NT2/D1 (cell line): Measurements from ENCODE around the gene RAB11FIP4.

Experiments
- SUZ12 ChIP-seq: IDR thresholded peaks from 2 replicates; pipeline ENCODE4 v1.6.1; 2011; ENCODE audit not compliant: insufficient read length, insufficient read depth; ENCODE audit errors: extremely low read depth
- ZNF274 ChIP-seq: IDR thresholded peaks from 2 replicates; pipeline ENCODE4 v1.6.1; 2011; ENCODE audit warnings: mild to moderate bottlenecking, low read depth, low read length

DNA sequence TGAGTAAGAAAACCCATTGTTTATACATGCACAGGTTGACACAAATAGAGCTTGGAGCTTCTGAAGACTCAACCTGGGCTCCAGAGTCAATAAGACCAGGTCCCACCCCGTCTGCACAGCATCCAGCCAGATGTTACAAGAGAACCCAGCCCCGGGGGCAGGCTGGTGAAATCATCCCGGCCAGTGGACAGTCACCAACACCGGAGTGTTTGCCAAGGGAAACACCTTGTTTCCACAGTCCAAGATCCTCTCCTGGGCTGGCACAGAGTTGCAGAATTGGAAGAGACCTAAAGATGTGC is 90.3 kb downstream of the RAB11FIP4 start:
- TF ChIP-seq ZNF274, result no peak
- TF ChIP-seq SUZ12, result no peak
